ENCODE measurements around the gene SLC30A9.

SLC30A9 gene

GRCh38 chr4:42008011-42008786 is 17.9 kb downstream of the SLC30A9 start:
- DNase-seq = no peak

- no peak for DNase-seq
Observed at GRCh38 chr4:42015438-42015837, 25.1 kb downstream of the SLC30A9 start.

- no peak for DNase-seq
Observed at GRCh38 chr4:42018451-42018850, 28.1 kb downstream of the SLC30A9 start.

- DNase-seq = no peak
Observed at GRCh38 chr4:42048394-42048793, 58.1 kb downstream of the SLC30A9 start.

- no peak for DNase-seq
Observed at GRCh38 chr4:42050516-42051249, 60.4 kb downstream of the SLC30A9 start.

DNA sequence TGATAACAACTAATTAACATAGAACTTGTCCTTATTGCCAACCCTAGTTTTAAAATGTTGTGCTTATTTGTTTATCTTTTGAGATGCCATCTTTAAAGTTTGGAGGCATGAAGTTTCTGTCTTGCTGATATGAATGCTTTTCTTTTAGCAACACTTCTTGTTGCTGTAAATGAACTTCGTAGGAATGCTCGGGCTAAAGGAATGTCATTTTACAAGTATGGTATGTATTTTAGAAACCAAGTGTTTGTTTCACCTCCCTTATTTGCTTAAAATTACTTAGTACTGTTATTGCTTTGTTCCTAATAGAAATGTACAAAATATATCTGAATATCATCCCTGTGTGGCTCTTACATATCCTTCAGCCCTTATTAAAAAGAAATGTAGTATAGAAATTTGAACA is 76.1 kb downstream of the SLC30A9 start:
- no peak for DNase-seq

DNA sequence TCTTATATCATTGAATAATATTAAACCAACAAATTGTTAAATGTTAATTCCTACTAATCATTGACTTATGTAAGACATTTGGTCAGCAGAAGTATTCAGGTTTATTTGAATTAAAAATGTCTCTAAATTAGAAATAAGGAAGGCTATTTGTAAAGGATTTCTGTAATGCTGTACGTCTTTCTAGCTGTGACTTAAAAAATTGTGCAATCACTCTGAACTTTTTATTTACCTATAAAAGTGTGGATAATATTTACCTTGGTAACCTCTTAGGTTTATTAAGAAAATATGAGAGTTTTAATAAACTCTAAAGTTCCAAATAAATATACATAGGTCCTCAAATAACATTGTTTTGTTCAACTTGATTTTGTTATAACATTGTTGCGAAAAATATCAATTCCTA is 76.9 kb downstream of the SLC30A9 start:
- DNase-seq = no peak

- DNase-seq = no peak
Observed at GRCh38 chr4:42070463-42070862, 80.1 kb downstream of the SLC30A9 start.

GRCh38 chr4:42074294-42074693 is 84.0 kb downstream of the SLC30A9 start:
- no peak for DNase-seq

- no peak for DNase-seq
Observed at GRCh38 chr4:42078184-42078801, 88.0 kb downstream of the SLC30A9 start.

GRCh38 chr4:42080306-42080705 is 90.0 kb downstream of the SLC30A9 start:
- no peak for DNase-seq

- no peak for DNase-seq
Observed at GRCh38 chr4:42083816-42084215, 93.5 kb downstream of the SLC30A9 start.

- no peak for DNase-seq
Observed at GRCh38 chr4:42088386-42088785, 98.1 kb downstream of the SLC30A9 start.

- no peak for DNase-seq
Observed at GRCh38 chr4:42101446-42101975, 111.2 kb downstream of the SLC30A9 start.

GRCh38 chr4:42104521-42104920 is 114.2 kb downstream of the SLC30A9 start:
- no peak for DNase-seq

GRCh38 chr4:42112846-42113245 is 122.5 kb downstream of the SLC30A9 start:
- DNase-seq = no peak

DNA sequence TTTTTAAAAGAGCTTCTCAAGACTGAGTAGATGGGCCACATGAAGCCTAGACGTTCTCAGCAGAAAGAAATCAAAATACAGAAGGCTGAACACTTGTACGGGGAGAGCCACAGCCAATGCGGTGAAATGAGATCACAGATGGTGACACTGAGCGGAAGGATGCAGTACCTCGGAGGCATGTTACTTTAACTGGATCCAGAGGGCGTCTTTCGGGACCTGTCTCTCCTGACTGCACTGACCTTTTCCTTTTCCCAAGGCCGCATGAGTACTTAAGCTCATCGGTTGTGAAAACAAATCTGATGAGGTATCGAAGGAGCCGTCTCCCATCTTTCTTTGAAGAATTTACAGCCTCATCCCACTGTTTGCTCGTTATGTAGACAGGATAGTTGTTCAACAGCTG is 129.6 kb downstream of the SLC30A9 start:
- no peak for DNase-seq

DNA sequence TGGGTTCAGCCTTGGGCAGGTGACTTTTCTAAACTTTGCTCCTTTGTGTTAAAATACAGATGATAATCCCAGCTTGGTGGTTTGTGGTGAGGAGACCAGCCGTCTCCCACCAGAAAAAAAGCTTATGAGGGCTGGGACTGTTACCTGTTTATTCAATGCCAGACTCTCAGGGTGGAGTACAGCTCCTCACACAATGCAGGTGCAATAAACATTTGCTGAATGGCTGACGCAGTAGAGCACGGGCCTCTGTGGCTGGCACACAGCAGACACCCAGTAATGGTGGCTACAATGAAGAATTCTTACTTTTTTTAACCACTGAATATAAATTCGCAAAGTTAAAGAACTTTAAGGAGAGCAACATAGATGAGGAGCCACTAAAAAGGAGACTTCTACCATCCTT is 131.9 kb downstream of the SLC30A9 start:
- DNase-seq = no peak

- DNase-seq = no peak
Observed at GRCh38 chr4:42123071-42123644, 132.8 kb downstream of the SLC30A9 start.

DNA sequence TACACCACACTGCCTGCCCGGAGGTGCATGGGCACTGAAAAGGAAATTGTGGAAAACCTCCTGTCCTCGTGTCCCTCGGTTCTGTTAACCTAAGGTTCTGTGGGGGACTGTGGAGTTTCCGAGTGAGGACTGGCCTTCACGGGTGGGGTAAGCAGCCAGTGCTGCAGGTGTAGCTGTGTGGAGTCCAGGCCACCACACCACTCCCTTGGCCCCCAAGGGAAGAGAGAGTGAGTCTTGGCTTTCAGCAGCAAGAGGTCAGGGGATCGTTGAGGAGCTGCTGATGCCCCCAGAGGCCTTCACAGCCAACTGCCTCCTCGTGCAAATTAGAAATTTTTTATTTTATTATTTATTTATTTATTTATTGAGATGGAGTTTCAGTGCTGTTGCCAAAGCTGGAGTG is 141.8 kb downstream of the SLC30A9 start:
- DNase-seq = no peak

DNA sequence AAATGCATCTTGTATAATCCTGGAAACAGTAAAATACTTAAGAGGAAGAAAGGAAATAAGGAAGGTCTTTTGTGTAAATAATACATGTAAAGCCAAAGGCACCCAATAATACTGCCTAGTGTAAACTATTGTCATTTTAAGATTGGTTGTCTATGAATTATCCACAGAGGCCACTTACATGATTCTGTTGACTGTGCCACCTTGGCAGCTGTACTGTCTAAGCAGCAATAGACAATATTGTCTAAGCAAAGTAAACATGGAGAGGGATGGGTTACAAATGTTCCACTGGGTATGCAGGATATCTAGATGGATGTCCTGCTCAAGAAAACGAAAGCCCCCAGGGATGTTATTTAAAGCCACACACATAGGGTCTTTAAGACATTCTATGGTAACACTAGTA is 142.7 kb downstream of the SLC30A9 start:
- no peak for DNase-seq

GRCh38 chr4:42136371-42136770 is 146.0 kb downstream of the SLC30A9 start:
- DNase-seq = no peak

Measured in activated CD4-positive, alpha-beta T cell treated with anti-CD3 and anti-CD28 coated beads for 4 hours (primary cell).